Peyer's patch (tissue), 4 donors: ENCODE data around the gene CSNK2A2. TPM values are rescaled to one million over a fixed set of nuclear protein-coding genes. Genes with fewer than 3 reads are reported as not detected.
A peak's percentile ranks its signal among the peaks of the same experiment; 100 is the strongest.

Experiments
- DNase-seq, 3 donors: peaks; one replicate each; pipeline ENCODE4 v3.0.0-alpha.2; 2017 to 2019
- H3K27ac ChIP-seq, 4 donors: fragments of 200-600 bp; sonication (generic); one replicate each; pipeline ENCODE4 v1.5.1; 2016 to 2019
- H3K27me3 ChIP-seq, 2 donors: fragments of 200-600 bp; sonication (generic); one replicate each; pipeline ENCODE4 v1.5.1; 2019
- H3K36me3 ChIP-seq, 3 donors: fragments of 200-600 bp; sonication (generic); one replicate each; pipeline ENCODE4 v1.5.1; 2016 to 2019
- H3K4me1 ChIP-seq, 4 donors: fragments of 200-600 bp; sonication (generic); one replicate each; pipeline ENCODE4 v1.5.1; 2016 to 2019
- H3K4me3 ChIP-seq, 4 donors: fragments of 200-600 bp; sonication (generic); 1 replicate in 3 of 4; 2 replicates in 1 of 4; pipeline ENCODE4 v1.5.1; 2016 to 2019; ENCODE audit warnings: mild to moderate bottlenecking in 1 of 4
- H3K9me3 ChIP-seq, 4 donors: fragments of 200-600 bp; sonication (generic); one replicate each; pipeline ENCODE4 v1.5.1; 2016 to 2019; ENCODE audit warnings: mild to moderate bottlenecking in 1 of 4
- POLR2A ChIP-seq, 2 donors: fragments of 450-650 bp; IDR thresholded peaks; one replicate each; pipeline ENCODE4 v1.5.1; 2017; ENCODE audit warnings: antibody characterized with exemption in 2 of 2, mild to moderate bottlenecking in 2 of 2, moderate library complexity in 2 of 2
- total RNA-seq, 4 donors: library from RNA; depleted of rRNA; stranded (reverse); fragments of >200 nt; gene quantifications; one replicate each; pipeline ENCODE4 v1.1.0, GENCODE V29; 2016
- TF ChIP-seq, protein P1 (sequence below), 6 experiments: fragments of 450-650 bp in 4 of 6; fragments of 200-600 bp in 2 of 6; sonication (generic) in 1 of 6; IDR thresholded peaks; one replicate each; pipeline ENCODE4 v1.5.1; 2017 to 2019; ENCODE audit warnings: antibody characterized with exemption in 6 of 6, mild to moderate bottlenecking in 3 of 6, moderate library complexity in 1 of 6

The CSNK2A2 gene
- 10 to 100 TPM; 25.1 to 36.4 (median 29.6) TPM for total RNA-seq

DNA sequence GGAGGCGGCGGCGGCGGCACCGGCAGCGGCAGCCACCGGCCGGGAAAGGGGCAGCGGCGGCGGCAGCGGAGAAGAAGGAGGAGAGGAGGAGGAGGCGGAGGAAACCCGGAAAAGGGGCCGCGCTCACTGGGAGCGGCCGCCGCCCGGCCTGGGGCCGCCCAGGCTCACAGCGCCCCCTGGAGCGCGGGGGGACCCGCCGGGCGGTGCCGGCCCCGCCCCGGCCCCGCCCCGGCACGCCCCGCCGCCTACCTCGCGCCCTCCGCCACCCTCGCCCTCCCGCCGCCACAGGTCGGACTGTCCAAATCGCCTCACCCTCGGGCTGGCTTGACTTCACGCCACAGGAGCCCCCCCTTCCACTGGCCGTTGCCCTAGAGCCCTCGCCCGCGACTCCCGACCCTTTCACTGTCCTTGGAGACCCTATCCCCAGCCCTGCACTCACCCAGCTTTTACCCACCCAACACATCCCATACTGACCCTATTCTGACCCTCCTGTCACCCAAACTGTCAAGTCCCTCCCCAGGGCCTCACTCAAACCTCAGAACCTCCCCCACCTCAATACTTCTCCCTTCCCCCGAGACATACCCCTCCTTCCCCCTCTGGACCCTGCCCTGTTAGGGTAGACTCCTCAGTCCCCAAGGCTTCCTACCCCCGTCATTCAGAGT is at the start of gene CSNK2A2:
Gene CSNK2A2 (minus strand): TSS at position 85 of the 662 bp plus-strand sequence. CDS start 370 bp downstream, outside the sequence.
- TF ChIP-seq, protein P1, sequence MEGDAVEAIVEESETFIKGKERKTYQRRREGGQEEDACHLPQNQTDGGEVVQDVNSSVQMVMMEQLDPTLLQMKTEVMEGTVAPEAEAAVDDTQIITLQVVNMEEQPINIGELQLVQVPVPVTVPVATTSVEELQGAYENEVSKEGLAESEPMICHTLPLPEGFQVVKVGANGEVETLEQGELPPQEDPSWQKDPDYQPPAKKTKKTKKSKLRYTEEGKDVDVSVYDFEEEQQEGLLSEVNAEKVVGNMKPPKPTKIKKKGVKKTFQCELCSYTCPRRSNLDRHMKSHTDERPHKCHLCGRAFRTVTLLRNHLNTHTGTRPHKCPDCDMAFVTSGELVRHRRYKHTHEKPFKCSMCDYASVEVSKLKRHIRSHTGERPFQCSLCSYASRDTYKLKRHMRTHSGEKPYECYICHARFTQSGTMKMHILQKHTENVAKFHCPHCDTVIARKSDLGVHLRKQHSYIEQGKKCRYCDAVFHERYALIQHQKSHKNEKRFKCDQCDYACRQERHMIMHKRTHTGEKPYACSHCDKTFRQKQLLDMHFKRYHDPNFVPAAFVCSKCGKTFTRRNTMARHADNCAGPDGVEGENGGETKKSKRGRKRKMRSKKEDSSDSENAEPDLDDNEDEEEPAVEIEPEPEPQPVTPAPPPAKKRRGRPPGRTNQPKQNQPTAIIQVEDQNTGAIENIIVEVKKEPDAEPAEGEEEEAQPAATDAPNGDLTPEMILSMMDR (IDR thresholded peaks at IDR 0.05), result peak in 5 of 6 experiments; percentile 21 to 61 (median 45)
- TF ChIP-seq POLR2A (IDR thresholded peaks at IDR 0.05), result no peak

DNA sequence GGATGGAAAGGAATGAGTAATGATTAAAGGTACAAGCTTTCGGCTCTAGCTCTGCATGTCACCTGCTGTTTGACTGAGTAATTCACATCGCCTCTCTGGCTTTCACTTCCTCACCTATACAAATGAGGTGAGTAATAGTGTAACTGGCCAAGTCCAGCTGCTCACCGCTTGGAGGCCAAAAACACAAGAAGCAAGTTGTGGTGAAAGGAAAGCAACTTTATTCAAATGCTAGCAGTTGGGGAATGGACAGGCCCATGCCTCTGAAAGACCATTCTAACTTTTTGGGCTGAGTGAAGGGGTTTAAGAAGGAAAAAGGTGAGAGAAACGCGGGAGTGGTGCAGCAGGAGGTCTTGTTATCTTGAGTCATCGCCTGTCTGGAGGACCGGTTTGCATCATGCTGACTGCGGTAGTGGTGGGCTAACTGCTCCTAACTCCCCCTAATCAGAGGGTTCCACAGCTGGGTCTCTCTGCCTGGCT is 45.7 kb upstream of the CSNK2A2 start:
- Histone ChIP-seq H3K9me3 (no peaks in the 10 kb centered on the region), H3K4me3 (no peak overlapping the region), H3K27ac (peak overlapping the region in 1 of 4 donors; percentile 56), H3K36me3 (no peaks in the 10 kb centered on the region), H3K4me1 (no peaks in the 10 kb centered on the region), H3K27me3 (no peaks in the 10 kb centered on the region)
- TF ChIP-seq, protein P1 (IDR thresholded peaks at IDR 0.05), result peak in 2 of 6 experiments; percentile 7 to 17
- no peak for TF ChIP-seq POLR2A (IDR thresholded peaks at IDR 0.05)
- DNase-seq, result peak in 2 of 3 donors; percentile 62 to 66

More for the DNA sequence above, at the start of gene CSNK2A2:
- Histone ChIP-seq H3K9me3 (no peaks in the 10 kb centered on the region), H3K27ac (peak within 1 kb of the TSS in 2 of 4 donors; percentile 49 to 60), H3K36me3 (peaks cover 0 to 17% (median 0%) of the 10 kb centered on the region in 3 donors), H3K4me3 (peak within 1 kb of the TSS; percentile 69 to 95 (median 73)), H3K4me1 (peaks cover 0 to 13% (median 5%) of the 10 kb centered on the region in 4 donors), H3K27me3 (no peaks in the 10 kb centered on the region)
- peak; percentile 59 to 82 (median 78) for DNase-seq

DNA sequence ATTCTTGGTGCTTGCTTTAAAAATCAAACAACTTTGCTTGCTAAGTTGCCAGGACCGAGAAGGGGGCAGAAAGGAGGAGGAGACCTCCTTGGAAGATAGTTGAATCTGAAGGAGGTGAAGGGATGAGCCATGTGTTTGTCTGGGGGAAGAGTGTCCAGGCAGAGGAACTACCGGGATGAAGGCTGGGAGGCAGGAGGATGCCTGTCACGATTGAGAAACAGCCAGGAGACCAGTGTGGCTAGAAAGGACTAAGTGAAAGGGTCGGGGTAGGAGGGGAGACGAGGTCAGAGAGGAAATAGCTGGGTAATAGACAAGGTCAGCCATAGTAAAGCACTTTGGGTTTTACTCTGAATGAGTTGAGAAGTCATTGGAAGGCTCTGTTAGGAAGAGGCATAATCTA is 38.9 kb upstream of the CSNK2A2 start:
- Histone ChIP-seq H3K9me3 (no peaks in the 10 kb centered on the region), H3K4me1 (peaks cover 0 to 7% (median 0%) of the 10 kb centered on the region in 4 donors), H3K27me3 (no peaks in the 10 kb centered on the region), H3K27ac (no peak overlapping the region), H3K36me3 (no peaks in the 10 kb centered on the region), H3K4me3 (no peak overlapping the region)
- no peak for DNase-seq
- TF ChIP-seq POLR2A (IDR thresholded peaks at IDR 0.05), result no peak
- TF ChIP-seq, protein P1 (IDR thresholded peaks at IDR 0.05), result no peak

DNA sequence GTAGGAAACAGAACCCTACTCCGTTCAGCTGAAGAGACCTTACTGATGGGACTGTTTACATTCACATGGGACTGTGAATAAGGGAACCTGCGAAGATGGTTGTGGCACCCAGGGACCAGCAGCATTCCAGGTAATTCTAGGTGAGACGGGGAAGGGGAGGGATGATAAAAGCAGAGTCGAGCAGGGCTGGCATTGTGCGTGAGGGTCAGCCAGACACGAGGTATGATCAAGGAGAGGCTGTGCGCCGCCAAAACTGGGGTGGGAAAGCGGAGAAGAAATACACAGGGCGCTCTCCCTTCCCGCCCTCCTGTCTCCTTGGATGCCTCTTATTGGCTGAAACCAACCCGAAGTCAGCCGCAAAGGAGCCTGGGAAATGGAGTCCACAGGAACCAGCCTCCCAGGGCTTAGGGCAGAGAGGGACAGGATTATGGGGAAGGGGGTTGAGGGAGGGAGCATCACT is 38.4 kb upstream of the CSNK2A2 start:
- H3K36me3 ChIP-seq, result no peaks in the 10 kb centered on the region

DNA sequence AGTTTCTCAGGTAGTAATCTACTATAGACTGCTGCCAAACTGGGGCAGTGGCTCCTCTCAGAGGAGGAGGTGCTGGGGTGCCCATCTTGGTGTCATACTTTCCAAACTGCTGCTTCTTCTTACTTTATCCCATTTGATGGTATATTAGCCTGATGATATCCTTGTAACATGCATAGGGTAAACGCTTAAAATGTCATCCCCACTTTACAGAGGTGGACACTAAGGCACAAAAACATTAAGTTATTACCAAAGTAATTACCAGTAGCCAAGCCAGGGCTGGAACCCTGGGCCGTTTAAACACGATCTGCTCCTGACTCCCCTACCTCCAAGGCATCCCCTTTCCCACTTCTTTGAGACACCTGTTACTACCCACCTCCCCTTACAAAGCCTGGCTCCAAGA is 37.8 kb upstream of the CSNK2A2 start:
- Histone ChIP-seq H3K4me3 (peak overlapping the region in 1 of 4 donors; percentile 39), H3K9me3 (no peaks in the 10 kb centered on the region), H3K36me3 (no peaks in the 10 kb centered on the region), H3K4me1 (peaks cover 0 to 7% (median 0%) of the 10 kb centered on the region in 4 donors), H3K27me3 (no peaks in the 10 kb centered on the region), H3K27ac (no peak overlapping the region)
- no peak for DNase-seq
- TF ChIP-seq POLR2A (IDR thresholded peaks at IDR 0.05), result no peak
- TF ChIP-seq, protein P1 (IDR thresholded peaks at IDR 0.05), result no peak

More for the DNA sequence above, 38.4 kb upstream of the CSNK2A2 start:
- Histone ChIP-seq H3K4me1 (peaks cover 0 to 7% (median 0%) of the 10 kb centered on the region in 4 donors), H3K9me3 (no peaks in the 10 kb centered on the region), H3K27ac (no peak overlapping the region), H3K4me3 (peak overlapping the region; percentile 31 to 63 (median 44)), H3K27me3 (no peaks in the 10 kb centered on the region)
- DNase-seq, result peak; percentile 68 to 89 (median 70)
- no peak for TF ChIP-seq POLR2A (IDR thresholded peaks at IDR 0.05)
- TF ChIP-seq, protein P1 (IDR thresholded peaks at IDR 0.05), result no peak
